HG03064 (cell line): ENCODE results near the gene KNTC1.
A peak's percentile ranks its signal among the peaks of the same experiment; 100 is the strongest.
"Not testable (repeated sequence)": the region's sequence is repeated elsewhere in the genome, so short reads cannot be mapped to it uniquely, and the experiment has no call there.

Experiments used
- ATAC-seq: cut with Tn5 transposase; IDR thresholded peaks from one replicate; pipeline ENCODE4 v1.9.1; 2021; ENCODE audit warnings: low read depth; ENCODE audit not compliant: unreplicated experiment

The KNTC1 gene

DNA sequence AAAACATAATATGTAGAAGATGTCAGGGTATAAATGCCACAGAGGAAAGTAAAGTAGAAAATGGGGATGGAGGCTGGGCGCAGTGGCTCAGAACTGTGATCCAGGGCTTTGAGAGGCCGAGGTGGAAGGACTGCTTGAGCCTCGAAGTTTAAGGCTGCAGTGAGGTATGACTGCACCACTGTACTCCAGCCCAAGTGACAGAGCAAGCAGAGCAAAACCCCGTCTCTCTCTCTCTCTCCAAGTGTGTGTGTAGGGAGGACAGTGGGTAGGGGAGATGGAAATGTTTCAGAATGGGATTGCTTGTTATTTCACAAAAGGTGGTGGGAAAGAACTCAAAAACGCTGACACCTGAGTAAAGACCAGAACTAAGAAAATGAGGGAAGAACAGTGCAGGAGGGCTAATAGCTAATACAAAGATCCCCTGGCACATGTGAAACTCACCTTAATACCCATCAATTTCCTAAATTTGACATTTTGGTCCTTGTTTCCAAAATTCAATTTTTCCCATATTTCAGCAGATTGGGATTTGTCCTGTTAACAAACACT is 20.6 kb upstream of the KNTC1 start:
- no peak for ATAC-seq

DNA sequence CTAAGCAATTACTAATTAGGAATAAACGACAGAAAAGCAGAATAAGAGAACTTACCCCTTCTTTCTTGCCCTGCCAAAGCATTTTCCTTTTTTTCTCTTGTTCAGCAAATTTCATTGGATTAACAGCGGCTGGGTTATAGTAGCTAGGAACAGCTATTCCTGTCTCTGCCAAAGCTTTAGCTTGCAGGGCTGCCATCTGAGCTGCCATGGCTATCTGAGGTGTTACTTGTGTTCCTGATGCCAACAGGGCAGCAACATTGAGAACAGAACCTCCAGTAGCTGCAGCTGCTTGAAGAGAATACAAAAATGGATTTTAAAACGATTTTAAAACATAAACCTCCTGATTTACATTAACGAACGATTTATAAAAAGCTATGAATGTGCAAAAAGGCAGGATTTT is 18.9 kb upstream of the KNTC1 start:
- ATAC-seq = no peak

DNA sequence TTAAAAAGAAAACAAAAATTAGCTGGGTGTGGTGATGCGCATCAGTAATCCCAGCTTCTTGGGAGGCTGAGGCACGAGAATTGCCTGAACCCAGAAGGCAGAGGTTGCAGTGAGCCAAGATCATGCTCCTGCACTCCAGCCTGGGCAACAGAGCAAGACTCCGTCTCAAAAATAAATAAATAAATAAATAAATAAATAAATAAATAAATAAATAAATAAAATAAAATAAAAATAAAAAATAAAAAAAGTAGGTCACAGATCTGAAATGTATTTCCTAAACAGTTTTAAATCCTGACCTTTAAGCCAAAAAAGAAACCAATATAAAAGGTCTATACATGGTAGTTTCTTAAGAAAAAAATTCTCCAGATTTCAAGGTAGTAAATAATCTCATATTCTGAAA is 14.0 kb upstream of the KNTC1 start:
- ATAC-seq = not testable (repeated sequence)

DNA sequence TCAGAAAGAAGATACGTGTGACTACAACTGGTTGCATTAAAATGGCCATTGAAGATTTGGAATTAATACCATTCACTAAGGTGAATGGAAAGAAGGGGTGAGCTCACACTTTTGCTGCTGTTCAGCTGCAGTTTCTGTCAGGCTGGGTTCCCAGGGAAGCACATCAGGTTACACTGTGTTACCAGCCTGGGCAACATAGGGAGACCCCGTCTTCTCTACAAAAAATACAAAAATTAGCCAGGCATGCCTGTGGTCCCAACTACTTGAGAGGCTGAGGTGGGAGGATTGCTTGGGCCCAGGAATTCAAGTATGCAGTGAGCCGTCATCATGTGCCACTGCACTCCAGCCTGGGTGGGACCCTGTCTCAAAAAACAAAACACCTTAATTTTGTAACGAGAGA is 13.4 kb upstream of the KNTC1 start:
- no peak for ATAC-seq

DNA sequence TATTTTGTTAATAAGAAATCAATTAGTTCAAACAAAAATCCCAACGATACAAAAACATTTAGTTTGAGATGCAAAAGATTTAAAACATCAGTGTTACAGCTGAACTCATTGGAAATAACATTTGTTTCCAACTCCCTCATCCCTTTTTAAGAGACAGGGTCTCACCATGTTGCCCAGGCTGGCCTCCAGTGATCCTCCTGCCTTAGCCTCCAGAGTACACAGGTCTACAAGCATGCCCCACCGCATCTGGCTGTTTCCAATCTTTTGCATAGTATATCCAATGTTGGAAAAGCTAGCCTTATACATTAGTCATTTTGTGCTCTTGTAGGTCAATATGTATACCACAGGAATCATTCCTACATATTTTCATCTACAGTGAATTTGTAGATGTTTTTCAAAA is 11.8 kb upstream of the KNTC1 start:
- ATAC-seq = no peak

DNA sequence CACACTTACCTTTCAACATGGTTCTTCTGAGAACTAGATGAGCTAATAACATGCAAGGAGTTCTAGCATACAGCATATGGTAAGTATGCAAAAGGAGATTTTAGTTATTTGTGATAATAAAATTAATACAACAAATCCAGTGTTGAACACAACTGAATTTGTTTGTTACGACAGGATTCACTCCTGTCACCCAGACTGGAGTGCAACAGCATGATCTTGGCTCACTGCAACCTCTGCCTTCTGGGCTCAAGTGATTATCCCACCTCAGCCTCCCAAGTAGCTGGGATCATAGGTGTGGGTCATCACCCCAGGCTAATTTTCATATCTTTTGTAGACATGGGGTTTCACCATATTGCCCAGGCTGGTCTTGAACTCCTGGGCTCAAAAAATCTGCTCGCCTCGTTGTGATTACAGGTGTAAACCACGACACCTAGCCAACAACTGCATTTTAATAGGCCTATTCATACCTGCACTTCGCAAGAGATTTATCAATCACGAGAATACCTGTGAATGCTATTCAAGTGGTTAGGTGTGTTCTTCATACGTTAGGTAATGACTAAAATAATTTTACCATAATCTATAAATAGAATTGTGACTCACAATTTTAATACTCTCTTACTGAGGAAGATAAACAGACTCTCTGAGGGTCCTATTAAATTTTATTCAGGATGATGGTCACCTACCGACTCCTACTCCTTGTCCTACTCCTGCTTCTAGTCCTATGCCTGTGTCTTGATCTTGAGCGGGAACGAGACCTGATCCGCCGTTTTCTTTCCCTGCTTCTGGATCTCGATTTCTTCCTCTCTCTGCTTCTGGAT is 10.3 kb upstream of the KNTC1 start:
- no peak for ATAC-seq

DNA sequence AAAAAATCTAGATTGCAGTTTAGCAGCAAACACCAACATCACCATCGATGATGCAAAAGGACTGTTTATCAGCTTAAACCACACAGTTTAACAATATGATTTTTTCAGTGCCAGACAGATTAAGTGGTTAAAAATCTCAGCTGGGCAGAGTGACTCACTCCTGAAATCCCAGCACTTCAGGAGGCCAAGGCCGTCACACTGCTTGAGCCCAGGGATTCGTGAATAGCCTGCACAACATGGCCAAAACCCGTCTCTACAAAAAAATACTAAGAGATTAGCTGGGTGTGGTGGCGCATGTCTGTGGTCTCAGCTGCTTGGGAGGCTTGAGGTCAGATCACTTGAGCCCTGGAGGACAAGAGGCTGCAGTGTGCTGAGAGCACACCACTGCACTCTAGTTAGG is 9.2 kb upstream of the KNTC1 start:
- ATAC-seq = no peak

DNA sequence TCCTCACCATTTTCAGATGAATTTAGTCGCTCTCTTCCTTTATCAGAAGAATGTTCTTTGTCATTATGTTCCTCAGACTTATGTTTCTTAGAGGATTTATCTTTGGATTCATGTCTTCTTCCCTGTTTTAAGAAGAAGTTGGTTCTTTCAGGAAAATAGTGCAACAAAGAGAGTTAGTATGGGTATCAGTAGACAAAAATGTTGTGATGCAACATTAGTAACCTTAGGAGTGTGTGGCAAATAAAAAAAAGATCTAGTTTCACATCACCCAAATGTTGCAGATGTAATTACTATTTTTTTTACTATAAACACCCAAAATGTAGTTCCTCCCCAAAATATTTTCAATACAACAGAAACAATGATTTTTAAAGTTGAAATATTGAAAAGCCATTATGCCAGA is 8.1 kb upstream of the KNTC1 start:
- ATAC-seq = no peak

DNA sequence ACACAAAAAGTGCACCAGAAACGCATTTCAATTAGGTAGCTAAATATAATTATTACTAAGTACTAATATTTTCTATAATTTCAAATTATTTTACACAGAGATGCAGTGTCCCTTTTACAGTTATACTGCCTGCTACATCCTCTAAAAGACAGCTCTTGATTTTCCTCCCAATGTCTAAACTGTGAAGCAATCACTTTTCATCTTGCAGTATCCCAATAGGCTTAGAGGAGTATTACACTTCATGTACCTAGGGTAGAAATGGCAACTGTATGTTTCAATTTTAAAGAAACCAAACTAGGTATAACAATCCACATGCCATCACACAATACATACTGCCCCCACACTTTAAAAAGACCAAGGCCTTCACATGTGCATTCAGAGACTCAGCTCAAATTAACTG is 7.6 kb upstream of the KNTC1 start:
- ATAC-seq = no peak

DNA sequence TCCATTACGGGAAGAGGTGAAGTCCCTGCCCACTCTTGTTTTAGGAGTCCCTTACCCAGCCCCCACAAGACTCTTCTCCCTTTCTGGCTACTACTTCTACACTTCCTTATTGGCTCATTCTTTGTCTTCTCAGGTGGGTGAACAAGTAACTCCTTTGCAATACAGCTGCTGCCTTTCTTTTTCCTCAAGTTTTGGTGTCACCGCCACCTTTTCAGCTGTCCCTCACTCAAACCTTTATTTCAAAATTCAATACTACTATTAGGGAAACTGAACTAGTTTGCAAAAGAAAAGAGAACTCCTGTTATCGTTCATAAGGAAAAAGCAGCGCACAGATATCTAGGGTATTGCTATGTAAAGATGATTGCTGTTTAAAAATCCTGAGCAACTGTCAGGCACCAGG is 6.4 kb upstream of the KNTC1 start:
- ATAC-seq = no peak

DNA sequence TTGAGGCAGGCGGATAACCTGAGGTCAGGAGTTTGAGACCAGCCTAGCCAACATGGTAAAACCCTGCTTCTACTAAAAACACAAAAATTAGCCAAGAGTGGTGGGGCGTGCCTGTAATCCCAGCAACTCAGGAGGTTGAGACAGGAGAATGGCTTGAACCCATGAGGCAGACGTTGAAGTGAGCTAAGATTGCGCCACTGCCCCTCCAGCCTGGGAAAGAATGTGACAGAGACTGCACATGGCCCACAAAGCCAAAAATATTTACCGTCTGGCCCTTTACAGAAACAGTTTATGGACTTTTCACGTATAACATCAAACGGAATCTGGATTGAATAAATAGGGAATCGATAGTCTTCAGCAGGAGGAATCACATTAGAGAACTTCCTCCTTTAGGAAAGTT is 3.8 kb upstream of the KNTC1 start:
- ATAC-seq = no peak

DNA sequence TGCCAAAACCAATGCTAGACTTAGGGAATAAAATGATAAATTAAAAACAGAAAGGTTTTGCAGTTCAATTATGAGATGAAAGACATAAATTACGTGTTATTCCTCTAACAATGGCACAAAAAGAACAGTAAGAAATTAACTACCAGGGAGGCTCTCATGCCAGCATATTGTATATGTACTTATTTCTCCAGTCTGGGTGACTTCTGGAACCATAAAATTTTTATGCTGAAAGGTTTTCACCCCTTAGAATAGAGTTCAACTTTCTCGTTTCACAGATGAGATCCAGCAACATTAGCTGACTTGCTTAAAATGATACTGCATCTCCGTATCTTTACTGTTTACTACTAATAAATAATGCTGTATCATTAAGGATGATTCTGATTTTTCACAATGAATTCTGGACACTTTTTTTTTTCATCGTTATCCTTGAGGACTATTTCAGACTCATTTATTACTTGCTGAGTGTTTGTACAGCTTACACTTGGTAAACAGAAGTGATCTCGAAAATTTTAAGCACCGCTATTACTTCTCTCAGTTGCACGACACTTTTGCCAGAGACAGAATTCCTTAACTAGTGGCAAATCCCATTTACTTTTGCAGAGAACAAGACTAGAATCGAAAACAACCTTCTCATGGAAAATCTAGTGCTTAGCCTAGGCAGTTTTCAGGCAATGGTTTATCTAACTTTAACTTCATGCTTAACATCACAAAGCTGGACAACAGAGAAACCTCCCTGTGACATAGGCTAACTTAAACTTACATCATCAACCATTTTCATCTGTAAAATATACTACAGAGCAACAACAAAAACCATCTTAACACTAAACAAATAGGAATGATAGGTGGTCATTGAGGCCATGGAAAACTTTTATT is 3.0 kb upstream of the KNTC1 start:
- ATAC-seq = no peak

DNA sequence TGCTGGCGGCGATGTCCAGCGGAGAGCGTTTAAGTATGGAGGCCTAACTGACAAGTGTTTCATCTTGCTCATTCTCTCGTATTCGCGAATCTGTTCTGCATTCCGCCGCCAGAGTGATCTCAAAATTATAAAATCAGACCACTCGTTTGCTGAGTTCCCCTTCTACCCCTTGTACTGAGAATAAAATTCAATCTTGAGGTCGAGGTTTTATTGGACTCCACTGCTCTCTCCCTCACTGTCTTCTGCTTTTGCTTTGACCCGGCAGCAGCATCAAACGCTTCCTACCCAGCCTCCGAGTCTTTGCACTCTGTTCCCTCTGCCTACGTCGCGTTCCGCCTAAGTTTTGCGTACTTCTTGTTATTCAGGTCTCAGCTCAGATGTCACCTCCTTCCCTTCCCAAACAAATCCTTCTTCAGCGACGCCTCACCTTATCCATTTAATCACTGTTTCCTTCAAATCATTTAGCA is 462 bp downstream of the KNTC1 start:
- ATAC-seq = no peak

DNA sequence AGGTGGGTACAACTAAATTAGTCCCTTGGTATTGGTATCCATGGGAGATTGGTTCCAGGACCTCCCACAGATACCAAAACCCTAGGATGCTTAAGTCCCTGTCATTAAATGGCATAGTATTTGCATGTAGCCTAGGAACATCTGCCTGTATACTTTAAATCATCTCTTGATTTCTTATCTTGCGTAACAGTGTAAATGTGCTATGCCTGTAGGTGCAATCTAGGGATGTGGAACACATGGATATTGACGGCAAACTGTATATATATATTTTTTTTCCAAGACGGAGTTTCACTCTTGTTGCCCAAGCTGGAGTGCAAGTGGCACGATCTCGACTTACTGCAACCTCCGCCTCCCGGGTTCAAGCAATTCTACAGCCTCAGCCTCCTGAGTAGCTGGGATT is 1.5 kb downstream of the KNTC1 start:
- no peak for ATAC-seq

DNA sequence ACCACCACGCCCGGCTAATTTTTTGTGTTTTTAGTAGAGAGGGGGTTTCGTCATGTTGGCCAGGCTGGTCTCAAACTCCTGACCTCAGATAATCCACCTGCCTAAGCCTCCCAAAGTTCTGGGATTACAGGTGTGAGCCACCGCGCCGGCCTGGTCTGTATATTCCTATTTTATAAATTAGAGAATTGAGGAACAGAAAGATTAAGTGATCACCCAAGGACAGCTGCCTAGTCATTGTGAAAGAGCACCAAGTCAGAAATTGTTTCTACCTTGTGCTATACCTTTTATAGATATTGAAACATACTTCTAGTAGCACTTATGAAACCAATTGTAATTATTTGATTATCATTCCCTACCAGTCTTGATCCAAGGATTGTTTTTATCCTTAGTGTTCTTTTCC is 1.9 kb downstream of the KNTC1 start:
- no peak for ATAC-seq

DNA sequence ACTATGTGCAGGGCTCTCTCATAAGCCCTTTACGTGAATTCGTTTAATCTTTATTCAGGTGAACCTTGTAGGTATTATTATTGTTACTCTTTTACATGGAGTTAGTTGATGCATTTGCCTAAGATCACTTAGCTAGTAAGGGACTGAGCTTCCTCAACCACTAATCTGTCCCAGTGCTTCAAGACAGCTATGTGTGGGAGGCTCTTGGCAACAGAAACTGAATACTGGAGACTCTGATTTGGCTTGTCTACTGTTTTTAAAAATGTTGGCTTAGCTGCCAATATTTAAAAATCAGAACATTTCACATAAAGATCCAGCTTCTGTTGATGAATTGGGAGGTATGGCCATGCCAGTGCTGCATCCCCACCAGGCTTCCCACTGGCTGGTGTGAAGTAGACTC is 6.8 kb downstream of the KNTC1 start:
- ATAC-seq = no peak

DNA sequence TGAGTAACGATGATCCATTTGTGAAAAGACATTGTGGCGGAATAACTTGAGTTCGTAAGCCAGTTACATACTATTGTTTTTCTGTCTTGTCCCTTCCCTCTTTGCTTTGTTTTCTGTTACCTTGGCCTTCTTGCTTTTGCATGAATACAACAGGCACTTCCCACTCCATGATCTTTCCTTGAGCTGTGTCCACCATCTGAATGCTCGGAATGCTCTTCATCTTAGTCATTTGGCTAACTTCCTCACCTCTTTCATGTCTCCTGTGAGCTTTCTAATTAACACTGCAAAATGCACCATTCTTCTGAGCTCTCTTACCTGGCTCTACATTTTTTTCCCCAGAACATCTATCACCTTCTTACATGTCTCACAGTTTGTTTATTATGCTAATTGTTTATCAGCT is 10.0 kb downstream of the KNTC1 start:
- ATAC-seq = no peak

DNA sequence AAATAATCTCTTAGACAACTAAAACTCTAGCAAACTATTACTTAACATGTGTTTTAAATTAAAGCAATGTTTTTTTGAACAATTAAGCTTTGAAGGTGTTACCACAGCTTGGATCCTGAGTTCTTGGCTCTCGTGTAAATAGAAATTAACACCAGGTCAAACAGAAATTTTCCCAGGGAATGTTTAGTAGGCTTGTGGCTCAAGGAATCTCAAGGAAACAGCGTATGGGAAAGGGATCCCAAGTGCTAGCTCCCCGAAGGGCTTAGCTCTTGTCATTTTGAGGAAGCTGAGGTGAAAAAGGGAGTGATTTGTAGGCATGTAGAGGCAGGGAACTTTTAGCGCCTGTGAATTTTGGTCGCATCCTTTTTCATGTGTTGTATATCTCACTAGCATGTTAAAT is 11.4 kb downstream of the KNTC1 start:
- no peak for ATAC-seq

DNA sequence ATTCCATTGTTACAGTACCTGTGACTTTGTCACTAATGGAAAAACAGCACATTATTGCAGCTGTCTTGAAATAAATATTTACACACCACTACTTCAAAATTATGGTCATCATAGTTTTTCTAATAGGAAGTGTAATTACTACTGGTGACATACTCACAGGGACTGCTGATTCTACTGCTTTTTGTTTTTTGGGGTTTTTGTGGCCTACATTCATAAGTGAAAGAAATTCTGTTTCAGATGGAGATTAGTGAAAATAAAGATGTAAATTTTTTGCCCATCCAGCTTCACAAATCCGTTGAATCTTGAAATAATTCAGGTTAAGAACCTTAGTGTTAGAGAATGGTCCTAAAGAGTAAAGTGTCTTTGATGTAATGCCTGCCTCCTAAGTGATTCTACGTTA is 17.5 kb downstream of the KNTC1 start:
- no peak for ATAC-seq

DNA sequence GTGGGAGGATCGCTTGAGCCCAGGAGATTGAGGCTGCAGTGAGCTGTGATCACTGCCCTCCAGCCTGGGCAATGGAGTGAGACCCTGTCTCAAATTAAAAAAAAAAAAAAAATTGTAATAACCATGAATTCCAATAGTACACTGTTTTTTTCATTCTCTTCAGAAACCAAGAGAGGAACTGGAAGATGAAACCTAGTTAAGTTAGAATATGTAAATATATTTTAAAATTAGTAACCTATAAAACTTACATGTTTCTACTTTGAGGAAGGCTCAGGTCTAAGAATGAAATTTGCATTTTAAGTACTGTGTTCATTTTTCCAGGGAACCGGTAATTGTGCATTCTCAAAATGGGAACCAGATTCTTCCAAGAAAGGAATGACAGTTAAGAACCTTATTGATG is 18.8 kb downstream of the KNTC1 start:
- ATAC-seq = peak; percentile 44

DNA sequence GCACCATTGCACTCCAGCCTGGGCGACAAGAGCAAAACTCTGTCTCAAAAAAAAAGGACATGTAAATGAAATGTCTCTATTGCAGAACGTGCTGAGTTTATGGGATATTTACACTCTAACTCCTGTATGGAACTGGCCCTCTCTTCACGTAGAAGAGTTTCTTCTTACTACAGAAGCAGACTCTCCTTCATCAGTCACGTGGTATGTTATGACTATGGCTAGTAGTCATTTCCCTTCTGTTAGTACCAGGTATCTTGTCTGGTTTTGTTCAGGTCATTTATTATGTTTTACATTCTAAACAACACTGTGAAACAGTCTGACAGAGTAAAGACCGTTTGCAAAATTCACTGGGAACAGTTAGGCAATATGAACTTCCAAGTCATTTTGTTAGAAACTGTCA is 20.3 kb downstream of the KNTC1 start:
- no peak for ATAC-seq
